Activated CD4-positive, alpha-beta T cell treated with anti-CD3 and anti-CD28 coated beads for 36 hours (primary cell): ENCODE data around the gene TRUB1. TPM values are rescaled to one million over a fixed set of nuclear protein-coding genes. Genes with fewer than 3 reads are reported as not detected.
A peak's percentile ranks its signal among the peaks of the same experiment; 100 is the strongest.

Source experiments
- ATAC-seq: fragments of 200-7000 bp; cut with Tn5 transposase; one replicate; pipeline ENCODE4 v1.10.0; 2021; ENCODE audit warnings: mild to moderate bottlenecking, moderate library complexity
- CTCF ChIA-PET: fragments of 350-600 bp; sonication (Branson Sonifier 250); formaldehyde crosslinking; loops from one replicate; lab custom pipeline; 2021; ENCODE audit warnings: antibody characterized with exemption; lab: Charles Lee
- POLR2A ChIA-PET: fragments of 350-600 bp; sonication (Branson Sonifier 250); formaldehyde crosslinking; loops from one replicate; lab custom pipeline; 2021; ENCODE audit warnings: antibody characterized with exemption, inconsistent platforms; lab: Charles Lee
- DNase-seq: peaks from one replicate; pipeline ENCODE4 v3.0.0-alpha.2; 2020
- H3K27ac Mint-ChIP-seq: one replicate; pipeline ENCODE4 v1.8.0; 2021; ENCODE audit warnings: mixed read lengths
- H3K27me3 Mint-ChIP-seq: one replicate; pipeline ENCODE4 v1.8.0; 2021; ENCODE audit warnings: mixed read lengths
- H3K36me3 Mint-ChIP-seq: one replicate; pipeline ENCODE4 v1.8.0; 2021; ENCODE audit warnings: low read depth, mixed read lengths
- H3K4me1 Mint-ChIP-seq: one replicate; pipeline ENCODE4 v1.8.0; 2021; ENCODE audit warnings: mixed read lengths
- H3K4me3 Mint-ChIP-seq: one replicate; pipeline ENCODE4 v1.8.0; 2021; ENCODE audit warnings: mild to moderate bottlenecking, moderate library complexity, mixed read lengths
- H3K9me3 Mint-ChIP-seq: one replicate; pipeline ENCODE4 v1.8.0; 2021; ENCODE audit warnings: low read depth, mixed read lengths
- intact Hi-C, 2 experiments: fragments of 100-400 bp; cut with DNase I in 1 of 2; cut with micrococcal nuclease in 1 of 2; formaldehyde crosslinking; loops; one replicate each; pipeline versions ENCODE4 v1.14.2 to v1.15.1; 2022 to 2024; cut with DNase I, micrococcal nuclease
- total RNA-seq, 2 experiments: library from RNA; stranded (reverse); gene quantifications; one replicate each; pipeline ENCODE4 v1.2.3, GENCODE V29; 2021

TRUB1 gene
- total RNA-seq, 2 experiments from 2014 or later = 13.4 to 15.0 TPM

DNA sequence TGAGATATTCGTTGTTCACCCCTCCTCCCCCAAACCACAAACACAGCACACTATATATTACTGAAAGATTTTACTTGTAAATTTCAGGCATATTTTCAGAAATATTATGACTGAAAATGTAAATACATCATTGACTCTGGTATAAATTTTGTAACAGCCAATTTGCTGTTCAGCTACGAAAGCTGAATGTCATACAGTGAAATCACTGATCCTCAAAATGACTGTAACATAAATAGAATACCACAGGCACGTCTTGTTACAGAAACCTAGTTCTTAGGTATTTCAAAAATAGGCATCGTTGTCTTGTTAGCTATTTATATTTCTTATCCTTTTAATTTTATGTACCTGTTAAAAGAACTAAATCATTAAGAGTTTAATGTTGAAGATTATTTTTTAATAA is 15.1 kb downstream of the TRUB1 start:
- H3K4me3 Mint-ChIP-seq = no peak overlapping the region
- no peak for ATAC-seq
- H3K9me3 Mint-ChIP-seq = no peaks in the 10 kb centered on the region
- no peak overlapping the region for H3K27ac Mint-ChIP-seq
- intact Hi-C loops = no loop called here
- CTCF ChIA-PET = interaction anchor here (0.9 kb wide), 1 partner anchor 11 kb away, joined by 4 read pairs; no protein-coding TSS in a partner anchor
- DNase-seq = no peak
- peaks cover 43% of the 10 kb centered on the region for H3K4me1 Mint-ChIP-seq
- no peaks in the 10 kb centered on the region for H3K27me3 Mint-ChIP-seq
- H3K36me3 Mint-ChIP-seq = peaks cover 41% of the 10 kb centered on the region
- POLR2A ChIA-PET = no interaction called here

DNA sequence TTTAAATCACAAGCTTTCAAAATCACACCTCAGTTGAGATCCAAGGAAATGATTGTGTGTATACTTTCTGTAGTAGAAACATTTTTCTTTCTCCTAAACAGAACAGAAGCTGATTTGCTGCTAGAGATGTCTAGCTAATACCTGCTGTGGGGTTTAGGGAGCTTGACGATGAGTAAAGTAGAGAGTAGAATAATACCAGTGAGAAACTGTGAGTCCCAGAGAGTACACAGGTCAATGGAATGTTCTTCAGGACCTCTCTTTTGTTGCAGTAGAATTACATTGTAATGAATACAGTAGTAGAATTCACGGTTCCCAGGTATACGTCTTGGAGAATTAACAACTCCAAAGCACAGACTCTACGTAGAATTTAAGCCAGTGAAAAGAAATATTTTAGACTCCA is 18.0 kb downstream of the TRUB1 start:
- no peak for DNase-seq
- Mint-ChIP-seq H3K27me3 (no peaks in the 10 kb centered on the region), H3K36me3 (peaks cover 31% of the 10 kb centered on the region), H3K9me3 (no peaks in the 10 kb centered on the region), H3K4me1 (peaks cover 30% of the 10 kb centered on the region), H3K27ac (no peak overlapping the region), H3K4me3 (no peak overlapping the region)
- ATAC-seq = no peak
- intact Hi-C loops = no loop called here
- ChIA-PET POLR2A (no interaction called here), CTCF (interaction anchor here (1.1 to 1.2 kb wide), 2 partner anchors 8 to 134 kb away, joined by 4 read pairs; partner anchors contain the start of gene FHIP2A)

DNA sequence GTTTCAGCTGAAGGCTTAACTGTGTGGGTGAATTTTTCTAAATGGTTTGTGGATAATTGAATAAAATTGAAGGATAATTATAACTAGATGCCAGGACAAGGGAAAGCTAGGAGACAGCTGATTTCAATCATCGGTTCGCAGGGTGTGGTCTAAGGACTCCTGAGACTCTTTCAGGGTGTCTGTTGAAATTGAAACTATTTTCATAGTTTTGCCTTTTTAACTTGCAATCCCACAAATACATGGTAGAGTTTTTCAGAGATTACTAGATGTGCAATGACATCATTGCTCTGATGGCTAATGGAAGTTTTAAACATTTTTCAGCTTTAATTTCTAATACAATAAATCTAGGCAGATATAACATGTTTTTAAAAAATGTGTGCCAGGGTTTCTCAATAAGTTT is 18.5 kb downstream of the TRUB1 start:
- Mint-ChIP-seq H3K4me3 (no peak overlapping the region), H3K36me3 (peaks cover 33% of the 10 kb centered on the region), H3K4me1 (peaks cover 30% of the 10 kb centered on the region), H3K27me3 (no peaks in the 10 kb centered on the region), H3K27ac (no peak overlapping the region), H3K9me3 (no peaks in the 10 kb centered on the region)
- intact Hi-C loops = no loop called here
- ChIA-PET CTCF (interaction anchor here (0.5 to 1.2 kb wide), 3 partner anchors 9 to 168 kb away, joined by 3 to 4 read pairs (median 4); partner anchors contain the start of gene FHIP2A), POLR2A (interaction anchor here (1.1 kb wide), 1 partner anchor 19 kb away, joined by 4 read pairs; the partner anchor contains the start of gene TRUB1)
- DNase-seq (no peak), ATAC-seq (no peak)

DNA sequence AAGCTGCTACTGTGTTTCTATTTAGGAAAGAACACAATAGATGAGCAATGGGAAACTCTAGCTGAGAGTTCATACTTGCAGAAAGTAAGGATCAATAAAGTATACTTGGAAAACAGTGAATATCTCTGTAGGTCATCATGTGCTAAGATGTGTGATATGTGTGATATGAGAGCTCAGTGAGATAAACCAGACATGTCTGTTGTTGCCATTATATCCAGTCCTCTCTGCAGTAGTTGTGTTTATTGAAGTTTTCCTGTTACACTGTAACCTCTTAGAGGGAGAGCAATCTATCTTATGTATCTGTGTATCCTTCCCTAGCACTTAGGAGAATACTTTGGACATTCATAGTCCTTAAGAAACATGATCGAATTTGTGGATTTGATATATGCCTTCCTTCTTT is 19.1 kb downstream of the TRUB1 start:
- POLR2A ChIA-PET = interaction anchor here (1.1 kb wide), 1 partner anchor 19 kb away, joined by 4 read pairs; the partner anchor contains the start of gene TRUB1
- H3K4me1 Mint-ChIP-seq = peaks cover 30% of the 10 kb centered on the region
- H3K9me3 Mint-ChIP-seq = no peaks in the 10 kb centered on the region
- H3K36me3 Mint-ChIP-seq = peaks cover 31% of the 10 kb centered on the region
- ATAC-seq (no peak), DNase-seq (no peak)
- H3K27me3 Mint-ChIP-seq = no peaks in the 10 kb centered on the region
- intact Hi-C loops = no loop called here
- H3K4me3 Mint-ChIP-seq = no peak overlapping the region
- CTCF ChIA-PET = interaction anchor here (0.5 to 1.2 kb wide), 2 partner anchors 9 to 167 kb away, joined by 3 to 4 read pairs; no protein-coding TSS in a partner anchor
- peak overlapping the region; percentile 39 for H3K27ac Mint-ChIP-seq

DNA sequence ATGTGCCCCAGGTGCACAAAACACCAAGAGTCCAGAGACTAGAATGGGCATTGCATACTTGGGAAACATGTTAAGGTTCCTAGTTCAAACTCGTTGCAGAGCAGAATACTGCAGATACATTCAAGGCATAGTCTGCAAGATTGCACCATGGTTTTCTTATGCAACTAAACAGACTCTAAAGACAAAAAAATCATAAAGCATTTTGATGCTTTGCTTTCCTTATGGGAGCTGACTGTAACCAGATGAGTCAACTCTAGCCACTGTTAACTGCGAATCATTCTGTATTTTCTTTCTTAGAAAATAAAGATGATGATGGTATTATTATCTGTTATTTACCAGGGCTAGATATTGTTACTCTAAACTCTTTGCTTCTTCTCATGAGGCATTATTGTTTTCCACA is 19.7 kb downstream of the TRUB1 start:
- Mint-ChIP-seq H3K4me3 (no peak overlapping the region), H3K4me1 (peaks cover 30% of the 10 kb centered on the region), H3K36me3 (peaks cover 33% of the 10 kb centered on the region), H3K9me3 (peaks cover 1% of the 10 kb centered on the region), H3K27me3 (no peaks in the 10 kb centered on the region), H3K27ac (peak overlapping the region; percentile 39)
- intact Hi-C loops = no loop called here
- ATAC-seq (peak; percentile 51), DNase-seq (no peak)
- POLR2A ChIA-PET = interaction anchor here (1.1 kb wide), 1 partner anchor 20 kb away, joined by 4 read pairs; the partner anchor contains the start of gene TRUB1
- CTCF ChIA-PET = interaction anchor here (0.8 to 1.4 kb wide), 2 partner anchors 18 to 19 kb away, joined by 3 read pairs; partner anchors contain the start of gene TRUB1

DNA sequence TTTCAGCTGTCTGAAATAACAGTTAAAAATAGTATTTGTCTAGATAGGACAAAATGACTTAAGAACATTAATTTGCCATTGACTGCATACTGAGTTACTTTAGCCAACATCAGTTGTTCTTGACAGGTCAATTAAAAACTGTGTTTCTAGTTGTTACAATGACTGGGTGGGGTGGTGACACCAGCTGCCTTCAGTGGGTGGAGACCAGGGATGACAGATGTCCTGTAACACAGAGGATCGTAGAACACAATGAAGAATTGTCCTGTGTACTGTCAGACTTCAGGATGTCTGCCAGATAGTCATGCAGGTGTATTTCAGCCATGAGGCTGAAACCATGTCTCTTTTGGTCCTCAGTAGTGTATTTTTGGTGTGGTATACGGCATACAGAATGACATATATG is 24.4 kb downstream of the TRUB1 start:
- POLR2A ChIA-PET = no interaction called here
- H3K27ac Mint-ChIP-seq = no peak overlapping the region
- H3K9me3 Mint-ChIP-seq = peaks cover 2% of the 10 kb centered on the region
- peaks cover 24% of the 10 kb centered on the region for H3K4me1 Mint-ChIP-seq
- DNase-seq (no peak), ATAC-seq (no peak)
- peaks cover 31% of the 10 kb centered on the region for H3K36me3 Mint-ChIP-seq
- CTCF ChIA-PET = no interaction called here
- intact Hi-C loops = no loop called here
- H3K27me3 Mint-ChIP-seq = no peaks in the 10 kb centered on the region
- H3K4me3 Mint-ChIP-seq = no peak overlapping the region

DNA sequence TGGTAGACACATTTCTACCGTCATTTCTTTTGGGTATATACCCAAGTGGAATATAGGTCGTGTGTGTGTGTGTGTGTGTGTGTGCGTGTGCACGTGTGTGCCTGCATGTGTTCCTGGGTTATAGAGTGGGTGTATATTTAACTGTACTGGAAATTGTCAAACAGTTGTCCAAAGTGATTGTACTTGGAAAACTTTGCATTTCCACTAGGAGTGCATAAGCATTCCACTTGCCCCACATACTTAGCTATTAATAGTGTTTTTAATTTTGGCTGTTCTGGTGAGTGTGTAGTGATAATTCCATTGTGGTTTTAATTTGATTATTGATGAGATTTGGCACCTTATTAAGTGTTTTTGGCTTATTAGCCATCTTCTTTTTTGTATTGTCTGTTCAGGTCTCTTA is 25.9 kb downstream of the TRUB1 start:
- no peak overlapping the region for H3K4me3 Mint-ChIP-seq
- intact Hi-C loops = no loop called here
- no peak for ATAC-seq
- H3K9me3 Mint-ChIP-seq = peaks cover 2% of the 10 kb centered on the region
- no peaks in the 10 kb centered on the region for H3K27me3 Mint-ChIP-seq
- no peak overlapping the region for H3K27ac Mint-ChIP-seq
- POLR2A ChIA-PET = no interaction called here
- DNase-seq = no peak
- CTCF ChIA-PET = interaction anchor here (1.8 kb wide), 1 partner anchor 11 kb away, joined by 4 read pairs; no protein-coding TSS in a partner anchor
- H3K36me3 Mint-ChIP-seq = peaks cover 32% of the 10 kb centered on the region
- H3K4me1 Mint-ChIP-seq = peaks cover 20% of the 10 kb centered on the region

DNA sequence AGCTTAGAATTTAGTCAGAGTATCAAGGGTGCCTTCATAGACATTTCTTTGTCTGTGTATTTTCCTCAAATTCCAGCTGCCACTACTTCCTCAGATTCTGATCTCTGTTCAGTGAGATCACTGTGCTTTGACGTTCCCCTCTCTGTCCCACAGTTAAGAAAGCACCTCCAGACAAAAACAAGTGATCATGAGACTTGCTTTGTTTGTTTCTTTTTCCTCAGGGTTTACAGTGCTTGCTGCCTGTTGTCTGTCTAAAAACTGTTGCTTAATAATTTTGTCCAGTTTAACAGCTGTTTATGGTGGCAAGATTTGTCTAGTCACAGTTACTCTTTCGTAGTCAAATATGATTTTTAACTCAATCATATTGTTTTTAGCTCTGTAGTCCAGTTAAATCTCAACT is 29.1 kb downstream of the TRUB1 start:
- peaks cover 2% of the 10 kb centered on the region for H3K9me3 Mint-ChIP-seq
- intact Hi-C loops = no loop called here
- CTCF ChIA-PET = interaction anchor here (1.2 kb wide), 1 partner anchor 29 kb away, joined by 3 read pairs; the partner anchor contains the start of gene TRUB1
- peaks cover 29% of the 10 kb centered on the region for H3K4me1 Mint-ChIP-seq
- DNase-seq = no peak
- no peak overlapping the region for H3K27ac Mint-ChIP-seq
- ATAC-seq = no peak
- POLR2A ChIA-PET = interaction anchor here (0.6 to 0.7 kb wide), 2 partner anchors 13 to 14 kb away, joined by 4 read pairs; no protein-coding TSS in a partner anchor
- no peaks in the 10 kb centered on the region for H3K27me3 Mint-ChIP-seq
- H3K4me3 Mint-ChIP-seq = no peak overlapping the region
- peaks cover 23% of the 10 kb centered on the region for H3K36me3 Mint-ChIP-seq

DNA sequence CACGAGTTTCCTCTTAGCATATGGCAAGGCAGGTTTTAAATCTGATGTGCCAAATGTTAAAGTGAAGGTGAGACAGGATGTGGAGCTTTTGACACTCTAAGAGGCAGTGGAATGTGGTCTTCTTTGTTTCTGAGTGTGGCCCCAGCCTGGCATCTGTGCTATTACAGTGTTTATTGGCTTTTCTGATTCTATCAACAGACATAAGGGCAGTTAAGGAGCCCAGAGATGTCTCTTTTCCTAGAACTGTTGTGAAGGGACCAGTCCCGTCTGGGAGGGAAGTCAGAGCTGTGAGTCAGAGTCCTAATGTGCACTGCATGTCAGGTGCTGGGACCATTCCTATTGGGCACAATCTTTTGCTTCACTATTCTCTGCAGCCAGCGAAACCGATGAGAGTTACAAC is 32.5 kb downstream of the TRUB1 start:
- ATAC-seq (no peak), DNase-seq (no peak)
- intact Hi-C loops = no loop called here
- Mint-ChIP-seq H3K27me3 (no peaks in the 10 kb centered on the region), H3K4me1 (peaks cover 22% of the 10 kb centered on the region), H3K9me3 (no peaks in the 10 kb centered on the region), H3K36me3 (peaks cover 18% of the 10 kb centered on the region), H3K4me3 (no peak overlapping the region), H3K27ac (no peak overlapping the region)
- ChIA-PET CTCF (no interaction called here), POLR2A (no interaction called here)

DNA sequence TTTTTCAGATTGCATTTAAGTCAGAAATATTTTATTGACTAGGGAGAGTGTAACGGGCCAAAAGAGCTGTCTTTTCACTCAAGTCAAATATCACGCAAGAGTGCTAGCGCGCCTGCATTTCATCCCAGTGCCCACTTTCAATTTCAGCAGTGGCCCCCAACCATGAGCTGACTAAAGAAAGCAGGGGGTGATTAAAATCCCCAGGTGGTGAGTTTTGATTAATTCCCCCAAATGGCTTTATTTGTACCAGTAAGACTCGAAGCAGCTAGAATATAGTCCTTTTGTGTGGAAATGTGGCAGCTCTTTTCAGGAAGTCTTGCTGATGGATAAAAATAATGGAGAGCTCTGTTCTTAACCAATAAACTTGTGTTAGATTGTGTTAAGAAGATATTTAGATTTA is 35.3 kb downstream of the TRUB1 start:
- peaks cover 19% of the 10 kb centered on the region for H3K36me3 Mint-ChIP-seq
- H3K4me1 Mint-ChIP-seq = peaks cover 10% of the 10 kb centered on the region
- no peaks in the 10 kb centered on the region for H3K27me3 Mint-ChIP-seq
- ChIA-PET CTCF (no interaction called here), POLR2A (interaction anchor here (0.7 kb wide), 1 partner anchor 104 kb away, joined by 3 read pairs; no protein-coding TSS in a partner anchor)
- DNase-seq (no peak), ATAC-seq (no peak)
- no peaks in the 10 kb centered on the region for H3K9me3 Mint-ChIP-seq
- intact Hi-C loops = no loop called here
- no peak overlapping the region for H3K27ac Mint-ChIP-seq
- H3K4me3 Mint-ChIP-seq = no peak overlapping the region

DNA sequence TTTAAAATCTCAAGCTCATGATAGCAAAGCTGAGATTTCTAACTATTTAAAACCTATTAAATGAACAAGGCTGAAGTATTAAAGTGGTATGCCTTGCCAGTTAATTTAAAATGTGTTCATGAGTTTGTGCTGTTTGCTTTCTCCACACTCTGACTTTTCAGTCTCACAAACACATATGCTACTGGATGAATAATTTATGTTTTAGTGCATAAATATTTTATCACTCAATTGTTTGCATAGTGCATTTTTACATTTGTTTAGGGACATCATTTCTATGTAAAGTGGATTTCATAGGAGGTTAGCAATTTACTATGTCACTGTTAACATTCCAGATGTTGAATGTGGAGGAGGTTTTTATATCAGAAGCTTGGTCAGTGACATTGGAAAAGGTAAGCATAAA is 36.0 kb downstream of the TRUB1 start:
- H3K36me3 Mint-ChIP-seq = peaks cover 24% of the 10 kb centered on the region
- H3K9me3 Mint-ChIP-seq = no peaks in the 10 kb centered on the region
- ChIA-PET POLR2A (no interaction called here), CTCF (no interaction called here)
- H3K27ac Mint-ChIP-seq = no peak overlapping the region
- ATAC-seq (no peak), DNase-seq (no peak)
- H3K4me3 Mint-ChIP-seq = no peak overlapping the region
- no peaks in the 10 kb centered on the region for H3K27me3 Mint-ChIP-seq
- H3K4me1 Mint-ChIP-seq = peaks cover 9% of the 10 kb centered on the region
- intact Hi-C loops = no loop called here

DNA sequence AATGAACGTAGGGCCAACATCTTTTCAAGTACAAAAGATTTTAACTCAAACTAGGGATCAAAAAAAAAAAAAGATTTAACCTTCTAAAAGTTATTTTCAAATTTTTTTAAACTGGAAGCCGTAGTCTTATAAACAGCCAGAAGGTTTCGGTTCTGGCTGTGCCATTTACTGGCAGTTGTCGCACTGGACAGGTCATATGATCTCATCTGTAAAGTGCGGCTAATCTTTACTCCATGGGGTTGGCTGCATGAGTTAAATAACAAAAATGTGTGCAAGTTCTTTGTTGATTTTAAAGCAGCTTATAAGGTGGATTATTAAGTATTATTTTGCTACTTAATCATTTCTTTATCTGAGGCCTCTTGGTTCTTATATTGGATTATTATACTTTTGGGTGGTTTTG is 36.6 kb downstream of the TRUB1 start:
- H3K9me3 Mint-ChIP-seq = no peaks in the 10 kb centered on the region

More for the DNA sequence above, 36.6 kb downstream of the TRUB1 start:
- ChIA-PET CTCF (no interaction called here), POLR2A (no interaction called here)
- ATAC-seq (no peak), DNase-seq (no peak)
- H3K4me1 Mint-ChIP-seq = peaks cover 7% of the 10 kb centered on the region
- intact Hi-C loops = no loop called here
- H3K4me3 Mint-ChIP-seq = no peak overlapping the region
- H3K27ac Mint-ChIP-seq = no peak overlapping the region
- peaks cover 28% of the 10 kb centered on the region for H3K36me3 Mint-ChIP-seq
- H3K27me3 Mint-ChIP-seq = no peaks in the 10 kb centered on the region
